DOHH2 (cell line): ENCODE results near the gene CCDC116.

Experiments
- H3F3A ChIP-seq: fragments of 200-600 bp; sonication (generic), shearing (Covaris generic); 2 replicates; pipeline ENCODE4 v1.6.0; 2016; ENCODE audit warnings: antibody characterized with exemption, mild to moderate bottlenecking; ENCODE audit not compliant: control insufficient read depth, insufficient read depth
- H3K27ac ChIP-seq: fragments of 200-600 bp; sonication (generic); 2 replicates; pipeline ENCODE4 v1.5.1; 2014; ENCODE audit warnings: low read depth, mild to moderate bottlenecking, low read length, moderate library complexity
- H3K27me3 ChIP-seq: fragments of 200-600 bp; sonication (generic); 2 replicates; pipeline ENCODE4 v1.6.1; 2014; ENCODE audit warnings: mild to moderate bottlenecking, low read length, mixed read lengths; ENCODE audit not compliant: control insufficient read depth
- H3K36me3 ChIP-seq: fragments of 200-600 bp; sonication (generic); 2 replicates; pipeline ENCODE4 v1.6.1; 2014; ENCODE audit warnings: mild to moderate bottlenecking, low read length, moderate library complexity, mixed read lengths; ENCODE audit not compliant: control insufficient read depth
- H3K4me1 ChIP-seq: fragments of 200-600 bp; sonication (generic); 2 replicates; pipeline ENCODE4 v1.6.1; 2014; ENCODE audit warnings: mild to moderate bottlenecking, low read length, mixed read lengths; ENCODE audit not compliant: control insufficient read depth
- H3K4me2 ChIP-seq: fragments of 200-600 bp; sonication (generic); 2 replicates; pipeline ENCODE4 v1.6.0; 2014; ENCODE audit warnings: mild to moderate bottlenecking, low read length, moderate library complexity
- H3K4me3 ChIP-seq: fragments of 200-600 bp; sonication (generic); 2 replicates; pipeline ENCODE4 v1.5.1; 2014; ENCODE audit warnings: mild to moderate bottlenecking, low read length, mixed read lengths
- H3K79me2 ChIP-seq: fragments of 200-600 bp; sonication (generic); 2 replicates; pipeline ENCODE4 v1.6.1; 2014; ENCODE audit warnings: mild to moderate bottlenecking, low read length, mixed read lengths; ENCODE audit not compliant: control insufficient read depth
- H3K9me2 ChIP-seq: fragments of 200-600 bp; sonication (generic); replicated peaks from 2 replicates; pipeline ENCODE4 v1.6.1; 2014; ENCODE audit warnings: mild to moderate bottlenecking, low read length, mixed read lengths; ENCODE audit not compliant: control insufficient read depth
- H3K9me3 ChIP-seq: fragments of 200-600 bp; sonication (generic); 2 replicates; pipeline ENCODE4 v1.6.1; 2014; ENCODE audit warnings: antibody characterized with exemption, low read length, mixed read lengths; ENCODE audit not compliant: control insufficient read depth, insufficient read depth
- H4K20me1 ChIP-seq: fragments of 200-600 bp; sonication (generic); 2 replicates; pipeline ENCODE4 v1.6.0; 2014; ENCODE audit warnings: low read depth, mild to moderate bottlenecking, antibody characterized with exemption, low read length, moderate library complexity; ENCODE audit not compliant: control insufficient read depth, insufficient read depth
- EZH2phosphoT487 ChIP-seq: fragments of 200-600 bp; sonication (generic); IDR thresholded peaks from 2 replicates; pipeline ENCODE4 v1.6.1; 2017; ENCODE audit warnings: borderline replicate concordance, mild to moderate bottlenecking, antibody characterized with exemption, low read length, moderate library complexity, mixed read lengths
- TF ChIP-seq, protein P1 (sequence below): fragments of 200-600 bp; sonication (generic); IDR thresholded peaks from one replicate; pipeline ENCODE4 v1.5.1; 2014; ENCODE audit warnings: antibody characterized with exemption, mild to moderate bottlenecking, low read depth, low read length; ENCODE audit not compliant: poor library complexity, severe bottlenecking

The CCDC116 gene

GRCh38 chr22:21634081-21634480 lies 1.5 kb downstream of the CCDC116 start:
- H3K27me3 ChIP-seq = no peaks in the 10 kb centered on the region
- H3K4me1 ChIP-seq = peaks cover 21% of the 10 kb centered on the region
- TF ChIP-seq, protein P1, sequence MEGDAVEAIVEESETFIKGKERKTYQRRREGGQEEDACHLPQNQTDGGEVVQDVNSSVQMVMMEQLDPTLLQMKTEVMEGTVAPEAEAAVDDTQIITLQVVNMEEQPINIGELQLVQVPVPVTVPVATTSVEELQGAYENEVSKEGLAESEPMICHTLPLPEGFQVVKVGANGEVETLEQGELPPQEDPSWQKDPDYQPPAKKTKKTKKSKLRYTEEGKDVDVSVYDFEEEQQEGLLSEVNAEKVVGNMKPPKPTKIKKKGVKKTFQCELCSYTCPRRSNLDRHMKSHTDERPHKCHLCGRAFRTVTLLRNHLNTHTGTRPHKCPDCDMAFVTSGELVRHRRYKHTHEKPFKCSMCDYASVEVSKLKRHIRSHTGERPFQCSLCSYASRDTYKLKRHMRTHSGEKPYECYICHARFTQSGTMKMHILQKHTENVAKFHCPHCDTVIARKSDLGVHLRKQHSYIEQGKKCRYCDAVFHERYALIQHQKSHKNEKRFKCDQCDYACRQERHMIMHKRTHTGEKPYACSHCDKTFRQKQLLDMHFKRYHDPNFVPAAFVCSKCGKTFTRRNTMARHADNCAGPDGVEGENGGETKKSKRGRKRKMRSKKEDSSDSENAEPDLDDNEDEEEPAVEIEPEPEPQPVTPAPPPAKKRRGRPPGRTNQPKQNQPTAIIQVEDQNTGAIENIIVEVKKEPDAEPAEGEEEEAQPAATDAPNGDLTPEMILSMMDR = no peak
- TF ChIP-seq EZH2phosphoT487 = no peak
- H3K36me3 ChIP-seq = peaks cover 6% of the 10 kb centered on the region
- H3K27ac ChIP-seq = no peak overlapping the region
- H4K20me1 ChIP-seq = no peaks in the 10 kb centered on the region
- H3K9me3 ChIP-seq = no peaks in the 10 kb centered on the region; the same call in 1 of the 2 replicates
- H3F3A ChIP-seq = peaks cover 4% of the 10 kb centered on the region; the same call in 1 of the 2 replicates
- no peak overlapping the region for H3K4me2 ChIP-seq
- no peak overlapping the region for H3K4me3 ChIP-seq
- H3K9me2 ChIP-seq = no peaks in the 10 kb centered on the region
- H3K79me2 ChIP-seq = peaks cover 8% of the 10 kb centered on the region

DNA sequence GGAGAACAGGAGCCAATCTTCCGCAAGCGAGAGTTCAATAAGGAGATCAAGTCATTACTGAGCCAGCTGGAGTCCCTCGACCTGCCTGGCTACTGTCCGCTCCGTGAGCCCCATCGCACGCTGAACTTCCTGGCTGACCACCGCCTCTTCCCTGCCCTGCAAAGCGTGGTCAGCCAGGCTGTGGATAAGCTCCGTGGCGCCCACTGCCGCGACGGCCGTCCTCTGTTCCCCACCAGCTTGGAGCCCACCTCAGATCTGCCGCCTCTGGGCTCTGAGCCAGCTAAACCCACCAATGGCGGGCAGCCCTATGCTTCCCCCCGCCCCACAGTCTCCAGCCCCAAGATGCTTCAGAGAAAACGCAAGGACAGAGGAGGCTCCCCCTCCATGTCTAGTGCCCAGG lies 2.3 kb downstream of the CCDC116 start:
- Histone ChIP-seq H3K4me2 (no peak overlapping the region), H3K27me3 (no peaks in the 10 kb centered on the region), H3K9me2 (no peaks in the 10 kb centered on the region), H3K4me1 (peaks cover 20% of the 10 kb centered on the region), H3K79me2 (peaks cover under 1% of the 10 kb centered on the region), H3K27ac (no peak overlapping the region), H4K20me1 (no peaks in the 10 kb centered on the region), H3F3A (peaks cover 4% of the 10 kb centered on the region; the same call in 1 of the 2 replicates), H3K36me3 (no peaks in the 10 kb centered on the region), H3K9me3 (no peaks in the 10 kb centered on the region; the same call in 1 of the 2 replicates), H3K4me3 (no peak overlapping the region)
- no peak for TF ChIP-seq EZH2phosphoT487
- TF ChIP-seq, protein P1 = no peak

- H3F3A ChIP-seq = no peaks in the 10 kb centered on the region
- H3K79me2 ChIP-seq = no peaks in the 10 kb centered on the region
- H3K27ac ChIP-seq = no peak overlapping the region
- no peak overlapping the region for H3K4me2 ChIP-seq
- TF ChIP-seq, protein P1 = no peak
- TF ChIP-seq EZH2phosphoT487 = no peak
- no peaks in the 10 kb centered on the region for H3K36me3 ChIP-seq
- peaks cover 14% of the 10 kb centered on the region for H3K4me1 ChIP-seq
- no peaks in the 10 kb centered on the region; the same call in 1 of the 2 replicates for H3K9me3 ChIP-seq
- no peaks in the 10 kb centered on the region for H3K27me3 ChIP-seq
- H3K9me2 ChIP-seq = no peaks in the 10 kb centered on the region
- no peak overlapping the region for H3K4me3 ChIP-seq
- no peaks in the 10 kb centered on the region for H4K20me1 ChIP-seq
Observed at GRCh38 chr22:21635771-21636510, 3.4 kb downstream of the CCDC116 start.
